Endodermal cell (in vitro differentiated cells): ENCODE results near the gene PLEKHA8. TPM values are rescaled to one million over a fixed set of nuclear protein-coding genes. Genes with fewer than 3 reads are reported as not detected.
A peak's percentile ranks its signal among the peaks of the same experiment; 100 is the strongest.

Experiments
- DNase-seq: peaks from one replicate; pipeline ENCODE4 v3.0.0-alpha.2; 2017
- H3K27ac ChIP-seq: 2 replicates; pipeline ENCODE4 v1.5.1; 2013; ENCODE audit warnings: mild to moderate bottlenecking, low read depth, low read length, moderate library complexity
- H3K27me3 ChIP-seq: 2 replicates; pipeline ENCODE4 v1.6.1; 2013; ENCODE audit warnings: mild to moderate bottlenecking, low read length, moderate library complexity; ENCODE audit not compliant: insufficient read depth, control insufficient read depth, poor library complexity, severe bottlenecking
- H3K36me3 ChIP-seq: 2 replicates; pipeline ENCODE4 v1.7.0; 2013; ENCODE audit warnings: mild to moderate bottlenecking, low read length, moderate library complexity; ENCODE audit not compliant: control insufficient read depth, insufficient read depth
- H3K4me1 ChIP-seq: one replicate; pipeline ENCODE4 v1.7.0; 2013; ENCODE audit warnings: low read length; ENCODE audit not compliant: control insufficient read depth, insufficient read depth
- H3K4me3 ChIP-seq: 2 replicates; pipeline ENCODE4 v1.5.1; 2013; ENCODE audit warnings: mild to moderate bottlenecking, low read length, moderate library complexity
- H3K9ac ChIP-seq: 2 replicates; pipeline ENCODE4 v1.6.1; 2013; ENCODE audit warnings: mild to moderate bottlenecking, low read length, moderate library complexity; ENCODE audit not compliant: poor library complexity, severe bottlenecking; ENCODE audit errors: extremely low read depth
- H3K9me3 ChIP-seq: 2 replicates; pipeline ENCODE4 v1.6.1; 2013; ENCODE audit warnings: mild to moderate bottlenecking, low read length, moderate library complexity; ENCODE audit not compliant: control insufficient read depth
- H3K27ac Mint-ChIP-seq: 2 replicates; pipeline ENCODE4 v1.8.0; 2020; ENCODE audit warnings: mixed read lengths
- H3K27me3 Mint-ChIP-seq: 2 replicates; pipeline ENCODE4 v1.8.0; 2021; ENCODE audit warnings: mild to moderate bottlenecking, mixed read lengths; ENCODE audit not compliant: insufficient read depth
- H3K36me3 Mint-ChIP-seq: 2 replicates; pipeline ENCODE4 v1.8.0; 2020; ENCODE audit warnings: low read depth, mixed read lengths
- H3K4me1 Mint-ChIP-seq: 2 replicates; pipeline ENCODE4 v1.8.0; 2020; ENCODE audit warnings: mixed read lengths
- H3K4me3 Mint-ChIP-seq: 2 replicates; pipeline ENCODE4 v1.8.0; 2020; ENCODE audit warnings: mild to moderate bottlenecking, moderate library complexity, mixed read lengths
- H3K9me3 Mint-ChIP-seq: 2 replicates; pipeline ENCODE4 v1.8.0; 2020; ENCODE audit warnings: mild to moderate bottlenecking, mixed read lengths
- CTCF ChIP-seq: fragments of 200-600 bp; sonication (generic); conservative IDR thresholded peaks from 2 replicates; pipeline ENCODE4 v1.5.0; 2021; ENCODE audit warnings: antibody characterized with exemption, mild to moderate bottlenecking
- WGBS, 2 experiments: methylation state at CpG; one replicate each; pipeline versions ENCODE4 v1.1.5 to v1.1.7; 2013; ENCODE audit warnings: missing lambda C conversion rate in 2 of 2, mixed read lengths in 1 of 2; ENCODE audit not compliant: insufficient coverage in 1 of 2, insufficient read length in 1 of 2; 5-methylcytosine and 5-hydroxymethylcytosine counted together
- total RNA-seq, 2 donors: library from RNA; stranded (reverse); fragmentation: NEBNext Ultra II Directional in 1 of 2; extraction: Animal tissue kit (Norgen Biotek cat#: 25700) in 1 of 2; gene quantifications; 2 replicates in 1 of 2; 3 replicates in 1 of 2; pipeline ENCODE4 v1.2.1, GENCODE V29; 2021

The PLEKHA8 gene
- total RNA-seq, 2 donors from 2014 or later: 37.7 to 42.2 TPM

GRCh38 chr7:29990931-29991330, 37.3 kb upstream of the PLEKHA8 start:
- Mint-ChIP-seq H3K27me3 (no peaks in the 10 kb centered on the region), H3K27ac (no peak overlapping the region), H3K36me3 (peaks cover 3% of the 10 kb centered on the region), H3K4me1 (peaks cover 13% of the 10 kb centered on the region), H3K9me3 (peaks cover 23% of the 10 kb centered on the region), H3K4me3 (peak overlapping the region; percentile 82)
- Histone ChIP-seq H3K9me3 (peaks cover 28% of the 10 kb centered on the region), H3K27ac (no peak overlapping the region), H3K4me1 (peaks cover 3% of the 10 kb centered on the region), H3K27me3 (no peaks in the 10 kb centered on the region), H3K36me3 (no peaks in the 10 kb centered on the region), H3K4me3 (no peak overlapping the region), H3K9ac (no peak overlapping the region)
- no peak for DNase-seq
- no peak for TF ChIP-seq CTCF
- 92 to 94% methylated on average over 3 to 4 of the region's 4 CpGs for WGBS, 2 experiments

- H3K4me1 Mint-ChIP-seq: peaks cover 13% of the 10 kb centered on the region
- Histone ChIP-seq H3K36me3 (no peaks in the 10 kb centered on the region), H3K27ac (no peak overlapping the region), H3K9me3 (peaks cover 35% of the 10 kb centered on the region), H3K27me3 (no peaks in the 10 kb centered on the region), H3K9ac (no peak overlapping the region), H3K4me1 (peaks cover 3% of the 10 kb centered on the region), H3K4me3 (no peak overlapping the region)
- H3K27me3 Mint-ChIP-seq: no peaks in the 10 kb centered on the region
- no peak overlapping the region for H3K27ac Mint-ChIP-seq
- H3K36me3 Mint-ChIP-seq: peaks cover 7% of the 10 kb centered on the region
- DNase-seq: no peak
- 93 to 96% methylated on average over 4 to 5 of the region's 5 CpGs for WGBS, 2 experiments
- H3K4me3 Mint-ChIP-seq: no peak overlapping the region
- peaks cover 31% of the 10 kb centered on the region for H3K9me3 Mint-ChIP-seq
- no peak for TF ChIP-seq CTCF
Measured at GRCh38 chr7:29991937-29992336, 36.3 kb upstream of the PLEKHA8 start.

GRCh38 chr7:29993140-29993539, 35.1 kb upstream of the PLEKHA8 start:
- 92% methylated on average over 3 of the region's 4 CpGs for WGBS, 2 experiments
- no peak for TF ChIP-seq CTCF
- H3K36me3 Mint-ChIP-seq: peaks cover 5% of the 10 kb centered on the region

More at GRCh38 chr7:29993140-29993539, 35.1 kb upstream of the PLEKHA8 start:
- Mint-ChIP-seq H3K4me3 (no peak overlapping the region), H3K27me3 (no peaks in the 10 kb centered on the region), H3K9me3 (peaks cover 36% of the 10 kb centered on the region), H3K27ac (no peak overlapping the region), H3K4me1 (peaks cover 4% of the 10 kb centered on the region)
- Histone ChIP-seq H3K9ac (no peak overlapping the region), H3K9me3 (peaks cover 38% of the 10 kb centered on the region), H3K4me3 (no peak overlapping the region), H3K27ac (no peak overlapping the region), H3K36me3 (no peaks in the 10 kb centered on the region), H3K27me3 (no peaks in the 10 kb centered on the region), H3K4me1 (no peaks in the 10 kb centered on the region)
- no peak for DNase-seq
